Mesenchymal stem cell (in vitro differentiated cells and primary cell): Measurements from ENCODE around the gene MEPCE.
A peak's percentile ranks its signal among the peaks of the same experiment; 100 is the strongest.
"Not testable (repeated sequence)": the region's sequence is repeated elsewhere in the genome, so short reads cannot be mapped to it uniquely, and the experiment has no call there.

ENCODE experiments used
- DNase-seq: peaks from one replicate; pipeline ENCODE4 v3.0.0-alpha.2; 2013
- H2AFZ ChIP-seq: one replicate; pipeline ENCODE4 v1.6.1; 2013; ENCODE audit warnings: low read depth, mild to moderate bottlenecking, control low read depth, inconsistent platforms, low read length, moderate library complexity
- H2AK5ac ChIP-seq: 2 replicates; pipeline ENCODE4 v1.6.1; 2013; ENCODE audit warnings: low read length, moderate library complexity, mild to moderate bottlenecking, inconsistent platforms; ENCODE audit not compliant: severe bottlenecking
- H2BK120ac ChIP-seq: one replicate; pipeline ENCODE4 v1.6.1; 2013; ENCODE audit warnings: low read depth, mild to moderate bottlenecking, inconsistent platforms, low read length, moderate library complexity
- H2BK12ac ChIP-seq, 2 experiments: one replicate each; pipeline ENCODE4 v1.6.1; 2013; ENCODE audit warnings: inconsistent platforms in 2 of 2, low read length in 2 of 2, mild to moderate bottlenecking in 2 of 2, moderate library complexity in 2 of 2, control low read depth in 1 of 2
- H2BK15ac ChIP-seq: one replicate; pipeline ENCODE4 v1.6.1; 2013; ENCODE audit warnings: mild to moderate bottlenecking, low read depth, inconsistent platforms; ENCODE audit not compliant: poor library complexity, severe bottlenecking
- H2BK5ac ChIP-seq: 2 replicates; pipeline ENCODE4 v1.6.1; 2013; ENCODE audit warnings: low read depth, mild to moderate bottlenecking, low read length, control low read depth, inconsistent platforms; ENCODE audit not compliant: poor library complexity, severe bottlenecking
- H3K14ac ChIP-seq, 2 experiments: one replicate each; pipeline ENCODE4 v1.6.1; 2013; ENCODE audit warnings: inconsistent platforms in 2 of 2, low read length in 2 of 2, control low read depth in 1 of 2, mild to moderate bottlenecking in 1 of 2, moderate library complexity in 1 of 2
- H3K18ac ChIP-seq, 2 experiments: one replicate each; pipeline ENCODE4 v1.6.1; 2013; ENCODE audit warnings: inconsistent platforms in 2 of 2, low read length in 2 of 2, control low read depth in 1 of 2, low read depth in 1 of 2, mild to moderate bottlenecking in 1 of 2
- H3K23ac ChIP-seq, 2 experiments: one replicate each; pipeline ENCODE4 v1.6.1; 2013; ENCODE audit warnings: inconsistent platforms in 2 of 2, low read length in 2 of 2, mild to moderate bottlenecking in 2 of 2, moderate library complexity in 2 of 2, control low read depth in 1 of 2
- H3K27ac ChIP-seq: 2 replicates; pipeline ENCODE4 v1.5.1; 2013; ENCODE audit warnings: mild to moderate bottlenecking, moderate library complexity, low read length, control low read depth, inconsistent platforms; ENCODE audit not compliant: poor library complexity, severe bottlenecking
- H3K27me3 ChIP-seq, 2 experiments: 2 replicates each; pipeline versions ENCODE4 v1.6.1 to v1.7.0; 2013; ENCODE audit warnings: low read length in 2 of 2, mild to moderate bottlenecking in 2 of 2, moderate library complexity in 2 of 2, control low read depth in 1 of 2, inconsistent platforms in 1 of 2; ENCODE audit not compliant: control insufficient read depth in 1 of 2, insufficient read depth in 1 of 2
- H3K36me3 ChIP-seq, 2 experiments: 2 replicates each; pipeline versions ENCODE4 v1.6.1 to v1.7.0; 2013; ENCODE audit warnings: low read length in 2 of 2, control low read depth in 1 of 2, inconsistent platforms in 1 of 2, low read depth in 1 of 2, mild to moderate bottlenecking in 1 of 2; ENCODE audit not compliant: insufficient read depth in 2 of 2, control insufficient read depth in 1 of 2
- H3K4ac ChIP-seq, 2 experiments: one replicate each; pipeline ENCODE4 v1.6.1; 2013; ENCODE audit warnings: inconsistent platforms in 2 of 2, low read length in 2 of 2, mild to moderate bottlenecking in 2 of 2, moderate library complexity in 2 of 2, control low read depth in 1 of 2, low read depth in 1 of 2
- H3K4me1 ChIP-seq: 2 replicates; pipeline ENCODE4 v1.6.1; 2013; ENCODE audit warnings: low read depth, low read length, control low read depth; ENCODE audit not compliant: control insufficient read depth, insufficient read depth
- H3K4me2 ChIP-seq: 2 replicates; pipeline ENCODE4 v1.6.1; 2013; ENCODE audit warnings: low read length, mild to moderate bottlenecking, inconsistent platforms; ENCODE audit not compliant: poor library complexity, severe bottlenecking
- H3K4me3 ChIP-seq, 2 experiments: 2 replicates each; pipeline versions ENCODE4 v1.5.1 to v1.7.0; 2013; ENCODE audit warnings: low read length in 2 of 2, mild to moderate bottlenecking in 2 of 2, control low read depth in 1 of 2, low read depth in 1 of 2; ENCODE audit not compliant: insufficient read depth in 1 of 2
- H3K79me1 ChIP-seq: replicated peaks from 2 replicates; pipeline ENCODE4 v1.6.1; 2013; ENCODE audit warnings: mild to moderate bottlenecking, control low read depth, low read length, inconsistent platforms; ENCODE audit not compliant: poor library complexity, severe bottlenecking
- H3K9ac ChIP-seq: 2 replicates; pipeline ENCODE4 v1.7.0; 2013; ENCODE audit warnings: mild to moderate bottlenecking, low read length, moderate library complexity
- H3K9me3 ChIP-seq: 2 replicates; pipeline ENCODE4 v1.7.0; 2013; ENCODE audit warnings: mild to moderate bottlenecking, low read length; ENCODE audit not compliant: control insufficient read depth
- H4K8ac ChIP-seq: one replicate; pipeline ENCODE4 v1.6.1; 2013; ENCODE audit warnings: inconsistent platforms, mild to moderate bottlenecking, low read length, moderate library complexity
- H4K91ac ChIP-seq: one replicate; pipeline ENCODE4 v1.6.1; 2013; ENCODE audit warnings: mild to moderate bottlenecking, low read length, inconsistent platforms
- WGBS: methylation state at CpG from one replicate; pipeline ENCODE4 v1.1.7; 2013; ENCODE audit warnings: mixed read lengths; 5-methylcytosine and 5-hydroxymethylcytosine counted together

The MEPCE gene

GRCh38 chr7:100444311-100445278 is 15.0 kb downstream of the MEPCE start:
- H2BK15ac ChIP-seq = peak overlapping the region; percentile 71
- no peak overlapping the region for H2AK5ac ChIP-seq
- H3K4me1 ChIP-seq = peaks cover 16% of the 10 kb centered on the region
- peak overlapping the region in 1 of 2 experiments; percentile 85 for H3K18ac ChIP-seq
- H3K23ac ChIP-seq = peak overlapping the region in 1 of 2 experiments; percentile 30
- H3K4ac ChIP-seq = peak overlapping the region in 1 of 2 experiments; percentile 87
- H2BK5ac ChIP-seq = no peak overlapping the region
- DNase-seq = peak; percentile 63
- no peak overlapping the region for H2BK120ac ChIP-seq
- no peaks in the 10 kb centered on the region for H3K9me3 ChIP-seq
- H3K4me3 ChIP-seq = peak overlapping the region in 1 of 2 experiments; percentile 42
- H3K14ac ChIP-seq = peak overlapping the region in 1 of 2 experiments; percentile 61
- H4K8ac ChIP-seq = peak overlapping the region; percentile 47
- peaks cover 0 to 1% of the 10 kb centered on the region in 2 experiments for H3K36me3 ChIP-seq
- H3K4me2 ChIP-seq = no peak overlapping the region
- H4K91ac ChIP-seq = peak overlapping the region; percentile 44
- no peaks in the 10 kb centered on the region for H3K27me3 ChIP-seq
- H3K27ac ChIP-seq = no peak overlapping the region
- no peaks in the 10 kb centered on the region for H3K79me1 ChIP-seq
- peak overlapping the region; percentile 82 for H2AFZ ChIP-seq
- H2BK12ac ChIP-seq = peak overlapping the region in 1 of 2 experiments; percentile 89
- peak overlapping the region; percentile 74 for H3K9ac ChIP-seq
- 34% methylated on average over 13 of the region's 14 CpGs for WGBS

- H2BK15ac ChIP-seq = no peak overlapping the region
- H3K9ac ChIP-seq = peak overlapping the region; percentile 60
- no peaks in the 10 kb centered on the region for H3K27me3 ChIP-seq
- H2BK120ac ChIP-seq = no peak overlapping the region
- H3K23ac ChIP-seq = no peak overlapping the region
- no peaks in the 10 kb centered on the region for H3K9me3 ChIP-seq
- no peak overlapping the region for H2BK5ac ChIP-seq
- H3K4me2 ChIP-seq = no peak overlapping the region
- no peak overlapping the region for H4K91ac ChIP-seq
- no peak overlapping the region for H3K14ac ChIP-seq
- 85% methylated on average over 2 of the region's 2 CpGs for WGBS
- no peak overlapping the region for H3K18ac ChIP-seq
- H3K4me1 ChIP-seq = peaks cover 24% of the 10 kb centered on the region
- peak overlapping the region in 1 of 2 experiments; percentile 26 for H3K4me3 ChIP-seq
- H4K8ac ChIP-seq = no peak overlapping the region
- H3K27ac ChIP-seq = no peak overlapping the region
- H2AFZ ChIP-seq = no peak overlapping the region
- DNase-seq = no peak
- H2BK12ac ChIP-seq = peak overlapping the region in 1 of 2 experiments; percentile 15
- H3K4ac ChIP-seq = no peak overlapping the region
- H3K36me3 ChIP-seq = no peaks in the 10 kb centered on the region
- H3K79me1 ChIP-seq = no peaks in the 10 kb centered on the region
- peak overlapping the region; percentile 20 for H2AK5ac ChIP-seq
Observed at GRCh38 chr7:100446040-100446439, 16.4 kb downstream of the MEPCE start.

GRCh38 chr7:100447363-100447762 is 17.7 kb downstream of the MEPCE start:
- not testable (repeated sequence) for H3K14ac ChIP-seq, H4K8ac ChIP-seq, H2BK12ac ChIP-seq, H2BK15ac ChIP-seq, H2BK5ac ChIP-seq, H4K91ac ChIP-seq, H3K18ac ChIP-seq, H3K9ac ChIP-seq, H3K4me3 ChIP-seq, H3K4me2 ChIP-seq, H2AK5ac ChIP-seq, DNase-seq, H2AFZ ChIP-seq, H3K23ac ChIP-seq, H3K4ac ChIP-seq, H3K9me3 ChIP-seq, H2BK120ac ChIP-seq, H3K36me3 ChIP-seq, H3K27ac ChIP-seq, H3K27me3 ChIP-seq, H3K79me1 ChIP-seq
- peaks cover 24% of the 10 kb centered on the region for H3K4me1 ChIP-seq
- WGBS = 91% methylated on average over 3 of the region's 8 CpGs

GRCh38 chr7:100449190-100449795 is 19.7 kb downstream of the MEPCE start:
- no peaks in the 10 kb centered on the region for H3K9me3 ChIP-seq
- WGBS = 94% methylated on average over 13 of the region's 13 CpGs

More at GRCh38 chr7:100449190-100449795, 19.7 kb downstream of the MEPCE start:
- Histone ChIP-seq H3K27me3 (no peaks in the 10 kb centered on the region), H3K4me2 (no peak overlapping the region), H2BK120ac (no peak overlapping the region), H2AK5ac (no peak overlapping the region), H3K79me1 (no peaks in the 10 kb centered on the region), H2BK12ac (no peak overlapping the region), H3K14ac (no peak overlapping the region), H3K36me3 (no peaks in the 10 kb centered on the region), H2BK15ac (peak overlapping the region; percentile 70), H3K4me3 (no peak overlapping the region), H3K27ac (no peak overlapping the region), H3K9ac (peak overlapping the region; percentile 22), H4K91ac (no peak overlapping the region), H3K4me1 (peaks cover 21% of the 10 kb centered on the region), H3K23ac (no peak overlapping the region), H3K4ac (no peak overlapping the region), H3K18ac (no peak overlapping the region), H4K8ac (peak overlapping the region; percentile 82), H2AFZ (no peak overlapping the region), H2BK5ac (no peak overlapping the region)
- no peak for DNase-seq
